ENCODE results near the gene CSNK1E.

The CSNK1E gene

GRCh38 chr22:38327396-38327795 lies 10.2 kb upstream of the CSNK1E start:
- no peak for DNase-seq

DNA sequence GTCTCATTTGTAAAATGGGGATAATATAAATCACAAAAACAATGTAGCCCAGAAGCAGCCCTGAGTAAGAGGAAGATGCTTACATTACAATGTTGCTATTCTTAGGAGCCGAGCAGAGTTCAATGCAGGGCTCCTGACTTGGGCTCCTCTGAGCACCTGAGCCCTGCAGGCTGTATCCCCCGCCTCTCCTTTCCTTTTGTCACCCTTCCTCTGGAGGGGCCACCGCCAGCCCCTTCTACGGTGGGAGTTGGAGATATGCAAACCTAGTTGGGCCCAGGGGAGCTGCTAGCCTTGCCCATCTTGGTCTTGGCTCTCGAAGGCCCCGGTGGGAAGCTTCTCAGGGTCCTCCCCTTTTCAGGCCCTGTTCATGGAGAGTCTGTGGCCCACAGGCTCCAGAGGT lies 8.4 kb upstream of the CSNK1E start:
- DNase-seq, result no peak

- DNase-seq, result no peak
Observed at GRCh38 chr22:38320605-38321402, 3.6 kb upstream of the CSNK1E start.

- DNase-seq, result no peak
Observed at GRCh38 chr22:38318792-38319773, 1.9 kb upstream of the CSNK1E start.

- peak in 1 of 2 donors; percentile 28 for DNase-seq
Observed at GRCh38 chr22:38317995-38318715, 922 bp upstream of the CSNK1E start.

DNA sequence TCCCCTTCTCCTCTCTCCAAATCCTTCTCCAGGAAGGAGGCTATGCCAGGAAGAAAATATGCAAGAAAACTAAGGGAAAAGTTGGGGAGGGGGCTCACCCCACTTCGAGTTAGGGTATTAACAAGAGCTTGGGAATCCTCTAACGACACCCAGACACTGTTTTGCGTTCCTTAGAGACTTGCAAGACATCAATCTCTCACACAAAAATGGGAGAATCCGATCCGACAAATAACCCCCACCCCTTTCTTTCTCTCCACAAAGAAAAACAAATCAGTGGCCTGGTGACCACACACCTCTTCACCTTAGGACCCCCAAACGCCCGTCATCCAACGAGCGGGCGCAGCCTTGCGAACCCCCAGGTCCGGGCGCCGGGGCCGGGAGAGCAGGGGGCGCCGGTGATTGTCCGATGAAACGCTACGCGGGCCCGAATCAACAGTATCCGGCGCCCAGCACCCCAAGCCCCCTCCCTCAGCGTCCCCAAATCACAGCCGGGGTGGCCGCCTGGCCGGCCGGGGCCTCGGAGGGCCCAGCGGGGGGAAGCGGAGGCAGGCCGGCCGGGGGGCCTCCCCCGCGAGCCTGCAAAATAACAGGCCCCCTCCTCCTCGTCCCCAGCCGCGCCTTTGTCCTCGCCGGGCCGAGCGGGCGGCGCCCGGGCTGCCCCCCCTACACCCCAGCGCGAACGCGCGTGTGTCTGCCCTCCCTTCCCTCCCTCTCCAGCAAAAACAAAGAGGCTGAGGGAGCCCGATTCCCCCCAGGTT lies 690 bp downstream of the CSNK1E start:
- peak; percentile 56 to 61 for DNase-seq

GRCh38 chr22:38315823-38316363 lies 1.3 kb downstream of the CSNK1E start:
- no peak for DNase-seq

GRCh38 chr22:38314933-38315822 lies 2.1 kb downstream of the CSNK1E start:
- DNase-seq, result peak in 1 of 2 donors; percentile 50

DNA sequence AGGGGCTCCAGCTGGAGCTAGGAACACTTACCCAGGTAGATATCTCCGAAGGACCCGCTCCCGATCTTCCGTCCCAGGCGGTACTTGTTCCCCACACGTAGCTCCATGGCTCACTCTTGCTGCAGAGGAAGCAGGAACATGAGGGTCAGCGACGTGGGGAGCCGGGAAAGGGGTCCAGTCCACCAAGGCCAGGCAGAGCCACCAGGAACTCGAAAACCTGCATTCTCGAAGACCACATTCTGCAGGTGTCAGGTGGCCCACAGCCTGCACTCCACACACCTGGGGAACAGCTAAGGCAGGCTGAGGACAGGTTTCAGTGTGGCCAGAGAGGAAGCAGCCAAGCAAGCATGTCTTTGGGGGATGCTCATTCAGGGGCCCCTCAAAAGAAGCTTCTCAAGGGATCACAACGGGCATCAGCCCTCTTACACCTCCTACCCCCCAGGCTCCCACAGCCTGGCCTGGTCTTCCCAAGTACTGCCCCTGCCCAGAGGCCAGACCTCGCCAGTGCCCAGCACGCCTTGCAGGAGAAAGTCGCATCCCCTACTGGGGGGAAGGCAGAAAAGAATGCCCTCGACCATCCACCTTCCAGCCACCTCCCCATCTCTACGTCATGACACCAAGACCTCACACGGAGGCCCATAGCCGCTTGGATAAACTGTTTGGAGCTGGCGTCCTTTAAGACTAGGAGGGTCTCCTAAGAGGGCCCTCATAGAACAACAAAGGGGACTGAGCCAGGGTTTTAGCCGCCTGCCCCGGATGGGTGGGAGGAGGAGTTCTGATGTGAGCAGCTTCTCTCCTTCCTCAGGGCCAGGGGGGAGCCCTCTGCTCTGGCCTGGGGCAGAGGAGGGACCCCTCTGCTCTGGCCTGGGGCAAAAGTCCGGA lies 2.9 kb downstream of the CSNK1E start:
- DNase-seq, result no peak

- peak in 1 of 2 donors; percentile 39 for DNase-seq
Observed at GRCh38 chr22:38313384-38313955, 3.8 kb downstream of the CSNK1E start.

GRCh38 chr22:38312261-38312800 lies 4.9 kb downstream of the CSNK1E start:
- no peak for DNase-seq

GRCh38 chr22:38311323-38311620 lies 6.0 kb downstream of the CSNK1E start:
- no peak for DNase-seq

- no peak for DNase-seq
Observed at GRCh38 chr22:38310518-38311322, 6.5 kb downstream of the CSNK1E start.

DNA sequence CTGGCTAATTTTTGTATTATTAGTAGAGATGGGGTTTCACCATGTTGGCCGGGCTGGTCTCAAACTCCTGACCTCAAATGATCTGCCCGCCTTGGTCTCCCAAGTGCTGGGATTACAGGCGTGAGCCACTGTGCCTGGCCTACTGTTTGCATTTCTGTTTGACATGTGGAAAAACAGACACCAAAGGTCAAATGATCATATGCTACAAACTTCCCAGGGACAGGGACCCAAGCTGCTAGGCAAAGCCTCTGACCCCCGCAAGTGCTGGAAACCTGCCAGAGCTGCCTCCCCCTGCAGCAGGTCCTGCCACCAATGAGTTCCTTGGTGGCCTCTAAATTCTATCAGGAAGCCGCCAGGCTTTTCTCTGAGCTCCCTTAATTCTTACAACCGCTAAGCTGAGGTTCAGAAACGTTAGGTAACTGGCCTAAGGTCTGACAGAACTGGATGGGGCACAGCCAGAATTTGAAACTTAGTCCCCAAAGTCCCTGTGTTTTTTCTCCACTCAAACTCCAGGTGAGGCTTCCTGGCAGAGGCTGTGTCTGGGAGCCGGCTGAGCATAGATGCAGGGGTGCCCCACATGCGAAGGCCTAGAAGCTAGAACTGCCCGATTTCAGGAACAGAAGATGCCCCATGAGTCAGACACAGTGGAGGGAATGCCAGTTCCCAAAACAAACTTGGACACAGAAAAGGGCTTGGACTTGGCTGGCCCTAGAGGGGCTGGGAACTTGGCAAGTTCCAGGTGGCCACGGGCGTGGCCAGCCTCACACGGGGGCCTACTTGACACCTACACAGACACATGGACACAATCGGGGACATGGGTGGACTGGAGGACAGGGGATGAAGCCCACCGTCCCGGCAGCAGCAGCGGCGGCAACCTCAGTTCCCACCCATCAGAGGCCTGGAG lies 7.4 kb downstream of the CSNK1E start:
- DNase-seq, result no peak

- no peak for DNase-seq
Observed at GRCh38 chr22:38308791-38309498, 8.3 kb downstream of the CSNK1E start.
